CMK (cell line): ENCODE measurements around the gene ATP6V0D1.
"Not testable (repeated sequence)": the region's sequence is repeated elsewhere in the genome, so short reads cannot be mapped to it uniquely, and the experiment has no call there.

ENCODE experiments used
- DNase-seq: peaks from one replicate; pipeline ENCODE4 v3.0.0-alpha.2; 2010; ENCODE audit warnings: low read depth

ATP6V0D1 gene

GRCh38 chr16:67480833-67481560, at the start of gene ATP6V0D1:
TSS of gene ATP6V0D1 (minus strand) at chr16:67481157. CDS start at chr16:67481086, 71 bp downstream.
- DNase-seq: peak; percentile 96

GRCh38 chr16:67530013-67530939, 49.3 kb upstream of the ATP6V0D1 start:
- no peak for DNase-seq

- DNase-seq: no peak
Measured at GRCh38 chr16:67529582-67530012, 48.6 kb upstream of the ATP6V0D1 start.

DNA sequence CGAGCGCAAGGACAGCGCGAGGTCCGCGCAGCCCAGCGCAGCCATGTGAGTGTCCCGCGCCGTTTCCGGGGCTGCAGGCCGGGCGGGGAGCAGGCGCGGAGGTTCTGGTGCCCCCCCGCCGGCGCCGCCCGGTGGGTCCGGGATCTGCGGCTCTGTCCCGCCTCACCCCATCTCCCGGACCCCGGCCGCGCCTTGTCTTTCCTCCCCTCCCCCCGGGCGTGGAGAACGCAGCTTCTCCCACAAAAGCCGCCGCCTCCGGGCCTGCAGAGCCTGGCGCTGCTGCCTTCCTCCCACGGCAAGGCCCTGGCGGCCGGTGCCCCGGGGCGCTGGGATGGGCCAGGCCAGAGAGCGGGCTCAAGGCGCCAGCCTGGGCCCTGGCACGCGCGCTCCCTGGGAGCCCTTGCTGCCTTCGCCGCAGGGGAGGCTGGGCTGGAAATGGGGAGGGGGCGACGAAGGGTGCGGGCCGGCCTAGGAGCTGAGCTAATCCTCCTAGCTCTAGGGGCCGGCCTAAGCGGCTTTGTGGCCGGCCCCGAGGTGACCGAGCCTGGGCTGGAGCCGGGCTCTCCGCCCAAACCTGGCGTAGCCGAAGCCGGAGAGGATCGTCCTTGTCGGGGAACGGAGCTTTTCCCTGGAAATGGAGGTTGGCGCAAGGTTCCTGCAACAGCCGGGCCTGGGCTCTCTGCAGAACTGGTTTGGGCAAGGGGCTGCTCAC, 48.1 kb upstream of the ATP6V0D1 start:
- DNase-seq: no peak

- no peak for DNase-seq
Measured at GRCh38 chr16:67528222-67528869, 47.4 kb upstream of the ATP6V0D1 start, which contains the start of gene RIPOR1. TSS of gene RIPOR1 (plus strand) at chr16:67528829. CDS start at chr16:67538447, 9,618 bp downstream.

- no peak for DNase-seq
Measured at GRCh38 chr16:67526149-67526791, 45.3 kb upstream of the ATP6V0D1 start.

DNA sequence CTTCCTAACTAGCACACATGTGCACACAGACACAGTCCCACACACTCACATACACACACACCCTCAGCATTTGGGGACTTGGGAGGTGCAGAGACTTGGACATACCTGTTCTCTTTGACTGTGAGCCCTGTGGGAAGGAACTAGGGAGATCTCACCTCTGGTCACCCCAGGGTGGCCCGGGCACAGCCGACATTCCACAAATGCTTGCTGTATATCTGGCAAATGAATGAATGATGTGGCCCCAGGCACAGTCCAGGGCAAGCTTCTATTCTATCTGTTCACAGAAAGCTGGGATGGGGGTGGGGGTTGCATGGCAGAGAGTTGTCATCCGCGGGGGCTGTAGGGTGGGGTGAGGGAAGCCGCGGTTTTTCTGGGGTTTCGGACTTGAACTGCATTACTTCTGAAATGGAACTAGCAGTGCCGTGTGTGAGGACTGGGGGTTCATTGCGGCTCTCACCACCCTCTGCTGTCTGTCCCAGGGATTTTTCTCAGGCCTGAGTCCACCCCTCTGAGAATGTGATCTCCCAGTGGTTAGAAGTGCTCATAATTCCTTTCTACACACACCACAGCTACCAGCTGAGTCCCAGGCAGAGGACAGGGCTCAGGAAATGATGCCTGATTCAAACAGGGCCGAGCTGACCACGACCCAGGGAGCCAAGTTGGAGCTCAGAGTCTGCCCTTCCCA, 44.4 kb upstream of the ATP6V0D1 start:
- DNase-seq: no peak

DNA sequence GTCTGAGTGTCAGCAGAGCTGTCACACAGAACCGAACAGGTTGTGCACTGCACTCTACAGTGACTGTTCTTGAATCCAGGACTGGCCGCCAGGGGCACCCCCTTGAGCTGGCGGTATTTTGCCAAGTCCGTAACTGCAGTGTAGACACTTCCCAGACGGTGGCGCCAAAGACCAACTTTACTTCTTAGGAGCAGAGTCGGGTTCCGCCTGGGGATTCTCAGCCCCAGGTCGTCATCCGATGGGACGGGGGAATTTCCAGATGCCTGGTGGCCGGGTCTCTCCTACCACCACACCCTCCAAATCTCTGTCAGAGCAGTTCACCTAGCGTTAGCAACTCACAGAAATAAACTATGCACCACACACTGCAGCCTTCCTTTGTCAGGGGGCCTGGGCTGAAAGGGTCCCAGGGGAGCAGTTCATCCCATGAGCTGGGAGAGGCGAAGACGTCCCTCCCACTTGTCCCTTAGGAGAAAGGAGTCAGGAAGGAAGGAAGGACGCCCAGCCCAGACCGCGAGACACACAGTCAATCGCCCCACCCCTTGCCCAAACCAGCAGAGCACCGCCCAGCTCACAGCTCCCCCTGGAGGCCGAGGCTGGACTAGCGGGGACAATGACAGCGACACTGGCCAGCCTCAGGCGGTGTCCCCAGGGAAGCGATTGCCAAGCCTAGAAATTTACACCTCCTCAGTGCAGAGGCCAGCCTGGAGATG, 40.3 kb upstream of the ATP6V0D1 start:
- peak; percentile 88 for DNase-seq

DNA sequence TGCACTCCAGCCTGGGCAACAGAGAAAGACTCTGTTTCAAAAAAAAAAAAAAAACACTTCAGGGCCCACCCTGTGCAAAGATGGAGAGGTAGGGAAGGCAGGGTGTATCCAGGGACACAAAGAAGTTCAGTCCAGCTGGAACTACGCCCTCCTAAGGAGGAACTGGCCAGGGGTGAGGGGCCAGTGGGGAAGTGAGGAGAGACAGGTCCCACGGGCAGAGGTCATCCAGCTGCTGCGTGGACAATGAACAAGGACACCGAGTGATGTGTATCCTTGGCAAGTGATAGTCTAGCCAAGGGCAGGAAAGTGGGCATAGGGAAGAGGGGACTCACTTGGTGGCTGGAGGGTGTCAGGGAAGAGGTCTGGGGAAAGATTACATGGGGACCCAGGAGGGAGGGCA, 38.3 kb upstream of the ATP6V0D1 start:
- no peak for DNase-seq

DNA sequence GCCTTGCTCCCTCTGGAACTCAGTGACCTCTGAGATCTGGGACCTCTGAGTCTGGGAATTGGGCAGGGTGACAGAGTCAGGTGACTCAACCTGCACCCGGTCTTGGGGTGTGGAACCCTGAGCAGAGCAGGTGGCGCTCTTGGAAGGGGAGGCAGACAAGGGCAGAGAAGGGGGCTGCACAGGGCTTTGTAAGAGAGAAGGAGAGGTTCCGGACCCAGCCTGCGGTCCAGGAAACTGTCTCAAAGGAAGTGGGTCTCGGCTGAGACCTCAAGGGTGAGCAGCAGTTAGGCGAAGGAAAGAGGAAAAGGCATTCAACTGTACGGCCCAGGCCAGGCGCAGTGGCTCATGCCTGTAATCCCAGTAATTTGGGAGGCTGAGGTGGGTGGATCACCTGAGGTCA, 37.7 kb upstream of the ATP6V0D1 start:
- DNase-seq: no peak

DNA sequence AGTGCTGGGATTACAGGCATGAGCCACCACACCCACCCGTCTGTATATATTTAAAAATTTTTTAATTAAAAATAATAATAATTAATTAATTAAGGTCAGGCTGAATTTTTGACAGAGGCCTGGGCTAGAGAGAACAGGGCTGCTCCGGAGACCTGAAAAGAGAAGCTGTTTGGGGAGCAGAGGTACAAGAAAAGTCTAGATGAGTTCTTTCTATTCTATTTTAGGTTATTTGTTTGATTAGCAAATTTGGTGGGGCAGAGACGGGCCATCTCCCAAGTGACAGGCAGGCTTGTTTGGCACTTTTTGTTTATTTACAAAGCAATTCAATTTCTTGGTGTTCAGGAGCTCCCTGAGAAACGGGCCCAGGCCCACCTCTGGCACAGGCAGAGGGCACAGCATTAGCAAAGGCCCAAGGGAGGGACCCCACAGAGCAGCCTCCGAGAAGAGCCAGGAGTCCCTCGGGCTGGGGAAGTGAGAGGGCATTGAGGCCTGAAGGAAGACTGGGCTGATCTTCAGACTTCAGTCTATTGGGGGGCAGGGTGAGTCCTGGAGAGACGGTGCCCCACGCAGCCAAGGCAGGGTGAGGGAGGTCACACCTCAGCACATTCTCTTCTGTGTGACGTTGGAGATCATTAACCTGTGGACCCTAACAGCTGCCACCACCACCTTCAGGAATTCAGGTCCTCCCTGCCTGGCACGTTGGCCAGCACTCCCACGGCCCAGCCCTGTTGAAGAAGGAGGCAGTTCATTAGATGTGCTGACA, 36.9 kb upstream of the ATP6V0D1 start:
- DNase-seq: no peak

DNA sequence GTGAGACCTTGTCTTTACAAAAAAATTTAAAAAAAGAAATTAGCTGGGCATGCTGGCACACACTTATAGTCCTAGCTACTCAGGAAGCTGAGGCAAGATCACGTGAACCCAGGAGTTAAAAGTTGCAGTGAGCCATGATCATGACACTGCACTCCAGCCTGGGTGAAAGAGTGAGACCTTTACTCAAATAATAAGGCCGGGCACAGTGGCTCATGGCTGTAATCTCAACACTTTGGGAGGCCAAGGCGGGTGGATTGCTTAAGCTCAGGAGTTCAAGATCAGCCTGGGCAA, 36.1 kb upstream of the ATP6V0D1 start:
- no peak for DNase-seq

- DNase-seq: no peak
Measured at GRCh38 chr16:67516296-67517154, 35.6 kb upstream of the ATP6V0D1 start.

GRCh38 chr16:67514382-67514828, 33.4 kb upstream of the ATP6V0D1 start:
- DNase-seq: no peak

DNA sequence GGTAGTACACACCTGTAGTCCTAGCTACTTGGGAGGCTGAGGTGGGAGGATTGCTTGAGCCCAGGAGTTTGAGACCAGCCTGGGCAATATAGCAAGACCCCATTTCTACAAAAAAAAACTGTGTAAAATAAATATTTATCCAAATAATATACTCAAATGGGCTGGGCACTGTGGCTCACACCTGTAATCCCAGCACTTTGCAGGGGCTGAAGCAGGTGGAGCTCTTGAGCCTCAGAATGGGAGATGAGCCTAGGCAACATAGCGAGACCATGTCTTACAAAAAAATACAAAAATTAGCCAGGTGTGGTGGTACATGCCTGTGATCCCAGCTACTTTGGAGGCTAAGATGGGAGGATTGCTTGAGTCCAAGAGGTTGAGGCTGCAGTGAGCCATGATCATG, 32.9 kb upstream of the ATP6V0D1 start:
- not testable (repeated sequence) for DNase-seq

- no peak for DNase-seq
Measured at GRCh38 chr16:67509016-67509415, 28.1 kb upstream of the ATP6V0D1 start.

- DNase-seq: no peak
Measured at GRCh38 chr16:67506468-67506867, 25.5 kb upstream of the ATP6V0D1 start.
